ENCODE measurements around the gene CYP46A1. TPM values are rescaled to one million over a fixed set of nuclear protein-coding genes. Genes with fewer than 3 reads are reported as not detected.
"Not testable (repeated sequence)": the region's sequence is repeated elsewhere in the genome, so short reads cannot be mapped to it uniquely, and the experiment has no call there.

The CYP46A1 gene
- total RNA-seq, 2 donors from 2014 or later = 1.3 TPM

DNA sequence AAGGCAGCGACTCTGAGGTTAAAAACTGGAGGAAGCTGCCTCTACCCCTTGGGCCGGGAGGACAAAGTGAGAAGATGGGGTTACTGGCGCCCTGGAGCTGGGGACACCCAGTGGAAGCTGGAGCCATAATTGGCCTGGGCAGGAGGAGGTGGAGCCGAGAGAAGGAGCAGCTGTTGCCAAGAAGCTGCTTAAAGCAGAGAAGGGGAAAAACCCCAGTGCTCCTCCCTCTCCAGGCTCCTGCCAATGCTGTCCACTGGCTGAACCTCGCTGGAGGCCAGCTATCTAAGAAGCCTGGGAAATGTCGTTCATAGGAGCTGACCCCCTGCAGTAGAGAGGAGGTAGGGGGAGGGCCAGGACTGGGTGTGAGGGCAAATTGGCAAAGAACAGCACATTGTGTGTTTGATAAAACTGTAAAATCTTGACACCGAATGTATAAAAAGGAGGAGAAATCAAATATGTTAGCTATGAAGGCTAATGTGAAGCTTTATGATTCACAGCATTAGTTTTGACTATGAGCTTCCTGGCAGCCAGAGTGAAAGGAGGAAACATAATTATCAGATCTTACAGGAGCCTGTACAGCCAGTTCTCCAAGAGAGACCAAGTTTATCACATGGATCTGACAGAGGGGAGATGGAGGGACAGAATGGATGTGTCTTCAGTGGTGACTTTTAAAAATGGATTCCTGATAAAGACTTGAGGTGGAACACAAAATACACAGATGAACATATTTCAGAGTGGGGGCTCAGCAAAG lies 29.7 kb upstream of the CYP46A1 start:
- intact Hi-C loops (cut with DNase I) = no loop called here
- peak; percentile 86 for DNase-seq (ENCODE audit: low spot score)

DNA sequence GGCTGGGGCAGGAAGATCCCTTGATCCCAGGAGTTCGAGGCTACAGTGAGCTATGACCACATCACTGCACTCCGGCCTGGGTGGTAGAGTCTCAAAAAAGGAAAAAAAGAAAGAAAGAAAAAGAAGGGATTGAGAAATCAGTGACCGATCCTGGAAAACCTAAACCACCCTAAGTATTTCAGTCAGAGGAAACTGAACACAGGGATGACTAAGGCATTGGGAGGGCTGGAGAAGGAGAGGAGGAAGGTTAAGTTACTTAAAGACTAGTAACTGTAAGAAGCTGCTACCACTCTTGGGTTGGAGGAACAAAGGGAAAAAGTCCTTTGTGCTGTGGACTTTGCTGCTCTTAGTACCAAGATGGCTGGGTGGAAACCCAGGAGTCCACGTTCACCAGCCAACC lies 28.6 kb upstream of the CYP46A1 start:
- intact Hi-C loops (cut with DNase I) = no loop called here
- DNase-seq (ENCODE audit: low spot score) = no peak

DNA sequence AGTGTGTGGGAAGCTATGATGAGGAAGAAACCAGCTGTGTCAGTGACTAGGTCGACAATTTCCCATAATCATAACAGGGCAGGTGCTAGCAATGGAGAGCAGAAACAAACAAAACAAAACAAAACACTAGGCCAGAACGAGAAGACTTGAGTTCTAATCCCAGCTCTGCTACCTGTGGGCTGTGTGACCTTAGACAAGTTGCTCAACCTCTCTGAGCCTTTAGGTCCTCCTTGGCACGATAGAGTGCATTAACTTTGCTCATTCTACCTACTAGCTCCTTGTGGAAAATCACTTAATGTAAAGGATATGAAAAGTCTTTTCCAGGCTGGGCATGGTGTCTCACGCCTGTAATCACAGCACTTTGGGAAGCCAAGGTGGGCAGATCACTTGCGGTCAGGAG lies 27.9 kb upstream of the CYP46A1 start:
- intact Hi-C loops (cut with DNase I) = no loop called here
- no peak for DNase-seq (ENCODE audit: low spot score)

DNA sequence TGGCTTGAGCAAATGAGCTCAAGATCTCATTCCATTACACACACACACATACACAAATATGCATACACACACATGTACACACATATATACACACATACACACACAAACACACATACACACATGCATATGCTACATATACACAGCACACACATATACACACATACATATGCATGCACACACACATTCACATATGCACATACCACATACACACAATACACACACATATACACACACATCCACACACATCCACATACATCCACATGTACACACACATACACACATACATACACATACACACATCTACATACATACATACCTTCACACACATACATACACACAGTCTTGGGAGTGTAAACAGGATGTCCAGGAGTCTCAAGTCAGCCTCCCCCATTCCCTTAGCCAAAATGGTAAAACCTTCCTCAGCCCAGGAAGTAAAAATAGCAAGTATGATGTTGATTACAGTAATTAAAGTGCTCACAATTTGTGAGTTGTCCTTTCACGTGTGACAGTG lies 26.4 kb upstream of the CYP46A1 start:
- no peak for DNase-seq (ENCODE audit: low spot score)
- intact Hi-C loops (cut with DNase I) = no loop called here

DNA sequence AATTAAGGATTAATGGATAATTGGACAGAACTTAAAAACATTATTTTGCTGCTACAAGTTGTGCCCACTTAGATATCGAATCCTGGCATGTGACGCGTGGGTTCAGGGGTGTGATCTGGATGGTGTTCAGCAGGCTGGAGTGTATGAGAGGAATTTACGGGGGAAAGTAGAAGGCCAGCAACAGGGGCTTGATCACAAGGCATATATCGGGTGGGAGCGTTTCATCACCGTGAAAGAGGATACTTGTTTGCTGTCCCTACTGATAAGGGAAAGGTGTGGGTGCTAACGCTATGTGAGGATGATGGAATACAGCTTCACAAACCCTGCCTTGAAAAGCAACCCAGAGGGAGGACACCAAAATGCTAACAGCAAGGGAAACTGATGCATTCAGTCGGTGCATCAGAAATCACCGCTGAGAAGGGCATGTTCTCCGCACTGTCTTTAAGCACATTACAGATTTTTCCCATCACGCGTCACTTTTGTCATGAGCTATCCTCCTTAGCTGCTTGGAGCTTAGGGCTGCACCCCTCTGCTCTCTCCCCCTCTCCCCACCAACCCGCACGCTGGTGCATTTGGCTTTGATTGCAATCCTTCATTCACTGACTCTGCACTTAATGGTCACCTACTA lies 25.8 kb upstream of the CYP46A1 start:
- DNase-seq (ENCODE audit: low spot score) = no peak
- intact Hi-C loops (cut with DNase I) = no loop called here

DNA sequence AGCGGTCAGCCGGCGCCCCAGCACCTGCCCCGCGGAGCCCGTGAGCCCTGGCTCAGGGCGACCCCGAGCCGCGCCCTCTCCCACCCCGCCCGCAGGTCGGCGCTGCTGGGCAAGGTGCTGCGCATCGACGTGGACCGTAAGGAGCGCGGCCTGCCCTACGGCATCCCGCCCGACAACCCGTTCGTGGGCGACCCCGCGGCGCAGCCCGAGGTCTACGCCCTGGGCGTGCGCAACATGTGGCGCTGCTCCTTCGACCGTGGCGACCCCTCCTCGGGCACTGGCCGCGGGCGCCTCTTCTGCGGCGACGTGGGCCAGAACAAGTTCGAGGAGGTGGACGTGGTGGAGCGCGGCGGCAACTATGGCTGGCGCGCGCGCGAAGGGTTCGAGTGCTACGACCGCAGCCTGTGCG lies 24.8 kb upstream of the CYP46A1 start:
- intact Hi-C loops (cut with DNase I) = no loop called here
- no peak for DNase-seq (ENCODE audit: low spot score)

DNA sequence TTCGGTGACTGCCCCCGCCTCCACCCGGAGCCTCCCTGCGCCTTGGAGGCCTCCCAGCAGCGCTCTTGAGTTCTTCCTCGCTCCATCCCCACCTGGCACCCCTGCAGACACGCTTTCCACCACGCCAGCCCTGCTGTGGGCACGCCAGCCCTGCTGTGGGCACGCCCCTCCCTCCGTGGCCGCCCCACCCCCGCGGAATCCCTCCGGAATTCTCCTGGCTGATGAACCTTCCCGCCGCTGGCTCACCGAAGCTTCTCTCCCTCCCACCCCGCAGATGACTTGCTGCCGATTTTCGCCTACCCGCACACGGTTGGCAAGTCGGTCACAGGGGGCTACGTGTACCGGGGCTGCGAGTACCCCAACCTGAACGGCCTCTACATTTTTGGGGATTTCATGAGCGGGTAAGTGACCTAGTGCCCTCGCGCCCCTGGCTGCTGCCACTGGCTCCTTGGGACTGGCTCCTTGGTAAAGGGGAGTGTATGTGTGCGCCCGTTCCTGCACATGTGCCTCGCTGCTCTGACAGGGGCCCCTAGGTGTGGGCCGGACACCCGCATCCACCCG lies 24.0 kb upstream of the CYP46A1 start:
- intact Hi-C loops (cut with DNase I) = no loop called here
- no peak for DNase-seq (ENCODE audit: low spot score)

DNA sequence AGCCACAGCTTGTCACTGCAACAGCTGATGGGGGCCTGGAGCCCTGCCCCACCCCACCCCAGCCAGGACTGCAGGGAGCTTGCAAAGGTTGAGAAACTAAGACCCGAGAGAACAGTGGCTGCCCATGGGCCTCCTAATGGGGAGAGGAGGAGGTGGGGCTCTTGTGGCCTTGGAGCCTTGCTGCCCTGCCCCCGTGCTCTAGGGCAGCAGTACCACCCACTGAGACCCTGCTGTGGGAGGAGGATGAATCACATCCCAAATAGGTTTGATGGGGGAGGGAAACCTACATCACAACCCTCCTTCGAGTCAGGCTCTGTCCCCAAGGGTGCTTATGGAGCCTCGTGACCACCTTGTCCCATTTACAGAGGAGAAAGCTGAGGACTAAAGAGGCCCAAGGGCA lies 23.3 kb upstream of the CYP46A1 start:
- DNase-seq (ENCODE audit: low spot score) = no peak

DNA sequence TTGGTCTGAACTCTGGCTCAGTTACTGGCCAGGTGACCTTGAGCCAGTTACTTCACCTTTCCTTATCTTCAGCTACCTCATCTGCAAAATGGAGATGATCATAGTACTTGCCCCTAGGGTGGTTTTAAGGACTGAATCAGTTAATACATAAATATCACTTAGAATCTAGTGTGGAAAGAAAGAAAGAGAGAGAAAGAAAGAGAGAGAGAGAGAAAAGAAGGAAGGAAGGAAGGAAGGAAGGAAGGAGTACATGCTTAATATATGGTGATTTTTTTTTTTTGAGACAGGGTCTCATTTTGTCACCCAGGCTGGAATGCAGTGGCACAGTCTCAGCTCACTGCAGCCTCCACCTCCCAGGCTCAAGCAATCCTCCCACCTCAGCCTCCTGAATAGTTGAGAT lies 22.9 kb upstream of the CYP46A1 start:
- intact Hi-C loops (cut with DNase I) = not testable (repeated sequence)

More for the DNA sequence above, 23.3 kb upstream of the CYP46A1 start:
- intact Hi-C loops (cut with DNase I) = no loop called here

DNA sequence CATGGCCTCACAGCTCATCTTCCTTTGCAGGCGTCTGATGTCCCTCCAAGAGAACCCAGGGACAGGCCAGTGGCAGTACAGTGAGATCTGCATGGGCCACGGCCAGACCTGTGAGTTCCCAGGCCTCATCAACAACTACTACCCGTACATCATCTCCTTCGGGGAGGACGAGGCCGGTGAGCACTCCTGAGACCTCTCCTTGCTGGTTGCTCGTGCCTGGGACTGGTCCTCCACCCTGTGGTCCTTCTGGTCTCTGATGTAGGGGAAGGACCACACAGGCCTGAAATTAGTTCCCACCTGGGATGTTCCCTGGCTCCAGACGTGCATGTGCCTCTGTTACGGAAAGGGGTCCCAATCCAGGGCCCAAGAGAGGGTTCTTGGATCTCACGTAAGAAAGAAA lies 21.3 kb upstream of the CYP46A1 start:
- no peak for DNase-seq (ENCODE audit: low spot score)
- intact Hi-C loops (cut with DNase I) = no loop called here

More for the DNA sequence above, 22.9 kb upstream of the CYP46A1 start:
- not testable (repeated sequence) for DNase-seq (ENCODE audit: low spot score)

DNA sequence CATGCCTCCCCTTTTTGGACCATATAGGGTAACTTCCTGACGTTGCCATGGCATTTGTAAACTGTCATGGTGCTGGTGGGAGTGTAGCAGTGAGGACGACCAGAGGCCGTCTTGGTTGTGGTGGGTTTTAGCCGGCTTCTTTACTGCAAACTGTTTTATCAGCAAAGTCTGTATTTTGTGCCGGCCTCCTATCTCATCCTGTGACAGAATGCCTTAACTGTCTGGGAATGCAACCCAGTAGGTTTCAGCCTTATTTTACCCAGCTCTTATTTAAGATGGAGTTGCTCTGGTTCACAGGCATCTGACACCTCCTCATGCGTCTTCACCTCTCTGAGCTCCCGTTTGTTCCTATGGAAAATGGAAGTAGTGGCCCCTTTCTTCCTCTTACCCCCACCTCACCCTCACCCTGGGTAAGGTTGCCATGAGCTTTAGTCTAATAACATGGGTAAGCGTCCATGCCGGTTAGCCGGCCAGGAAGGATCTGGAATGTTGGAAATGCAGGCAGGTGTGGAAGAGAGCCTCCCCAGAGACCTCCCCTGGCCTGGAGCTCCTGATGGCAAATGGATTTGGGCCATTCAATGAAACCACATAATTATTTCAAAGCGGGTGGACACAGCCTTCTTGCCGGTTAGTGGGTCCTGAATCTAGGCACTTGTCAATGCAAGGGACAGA lies 20.6 kb upstream of the CYP46A1 start:
- intact Hi-C loops (cut with DNase I) = no loop called here
- DNase-seq (ENCODE audit: low spot score) = no peak

DNA sequence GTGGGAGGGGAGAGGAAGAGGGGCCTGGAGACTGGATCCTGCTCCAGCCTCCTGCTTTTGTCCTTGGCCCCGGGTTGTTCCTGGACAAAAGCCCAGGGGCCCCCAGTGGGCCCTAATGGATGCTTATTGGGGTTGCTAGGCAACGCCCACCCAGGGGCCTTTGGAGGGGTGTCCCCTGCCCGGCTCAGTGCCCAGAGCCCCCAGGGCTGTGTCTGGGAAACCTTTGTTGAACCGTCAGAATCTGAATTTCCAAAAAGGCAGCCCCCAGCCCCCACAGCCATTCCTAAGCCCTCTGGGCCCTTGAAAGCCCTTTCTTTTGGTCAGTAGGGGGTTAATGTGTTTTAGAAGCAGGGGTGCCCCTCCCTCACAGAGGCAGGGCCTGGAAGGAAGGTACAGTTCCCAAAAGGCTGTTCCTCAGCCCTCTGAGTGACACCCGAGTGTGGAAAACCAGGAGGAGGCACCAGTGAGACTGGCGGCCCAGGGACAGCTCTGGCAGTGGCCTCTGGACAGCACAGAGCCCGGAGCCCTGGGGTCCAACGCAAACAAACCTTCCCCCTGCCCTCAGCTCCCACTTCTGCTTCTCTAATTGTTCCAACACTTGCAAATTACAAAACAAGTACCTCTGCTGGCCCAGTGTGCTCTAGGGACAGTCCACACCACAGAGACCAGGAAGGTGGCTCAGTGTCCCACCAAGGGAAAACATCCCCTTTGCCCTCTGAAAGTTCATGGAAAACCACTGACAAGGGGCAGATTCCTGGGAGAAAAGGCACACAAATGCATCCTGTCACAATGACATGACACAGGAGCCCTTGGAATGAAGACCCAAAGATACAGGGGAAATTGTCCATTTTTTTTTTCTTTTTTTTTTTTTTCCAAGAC lies 19.8 kb upstream of the CYP46A1 start:
- intact Hi-C loops (cut with DNase I) = no loop called here
- DNase-seq (ENCODE audit: low spot score) = no peak

DNA sequence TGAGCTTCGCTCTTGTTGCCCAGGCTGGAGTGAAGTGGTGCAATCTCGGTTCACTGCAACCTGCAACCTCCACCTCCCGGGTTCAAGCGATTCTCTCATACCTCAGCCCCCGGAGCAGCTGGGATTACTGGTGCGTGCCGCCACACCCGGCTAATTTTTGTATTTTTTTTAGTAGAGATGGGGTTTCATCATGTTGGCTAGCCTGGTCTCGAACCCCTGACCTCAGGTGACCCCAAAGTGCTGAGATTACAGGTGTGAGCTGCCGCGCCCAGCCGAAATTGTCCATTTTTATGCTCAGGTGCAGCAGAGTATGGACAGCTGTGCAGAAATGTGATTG lies 19.2 kb upstream of the CYP46A1 start:
- intact Hi-C loops (cut with DNase I) = no loop called here
- DNase-seq (ENCODE audit: low spot score) = no peak

DNA sequence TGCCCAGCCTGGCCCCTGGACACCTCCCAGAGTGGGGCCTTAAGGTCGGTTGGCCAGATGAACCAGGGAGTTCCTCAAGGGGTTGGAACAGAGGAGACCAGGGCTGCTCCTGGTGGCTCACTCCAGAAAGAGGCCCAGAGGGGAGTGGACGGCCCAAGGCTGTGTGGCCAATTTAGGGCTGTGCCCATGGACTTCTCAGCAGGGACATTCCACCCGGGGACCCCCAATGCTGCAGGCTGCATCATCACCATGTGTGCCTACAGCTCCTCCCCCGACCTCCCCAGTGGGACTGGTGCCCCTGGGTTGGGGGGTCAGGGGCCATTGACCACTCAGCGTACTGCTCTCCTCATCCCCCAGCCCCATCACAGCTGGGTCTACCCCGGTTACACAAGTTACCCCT lies 17.6 kb upstream of the CYP46A1 start:
- intact Hi-C loops (cut with DNase I) = no loop called here

DNA sequence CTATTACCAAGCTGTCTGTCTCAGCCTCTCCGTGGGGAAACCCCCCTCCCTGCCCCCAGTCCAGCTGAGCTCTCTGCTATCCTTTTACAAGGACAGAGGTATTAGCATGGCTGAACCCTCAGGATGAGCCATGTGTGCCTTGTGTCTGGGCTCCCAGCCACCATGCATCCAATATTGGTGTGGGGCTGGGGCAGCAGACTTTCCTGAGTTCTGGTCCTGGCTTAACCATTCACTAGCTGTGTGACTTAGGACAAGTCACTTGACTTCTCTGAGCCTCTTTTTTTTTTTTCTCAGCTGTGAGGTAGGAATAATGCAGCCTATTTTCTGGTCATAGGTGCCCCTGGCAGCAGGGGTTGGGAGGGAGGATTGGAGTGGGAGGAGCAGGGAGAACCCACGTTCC lies 17.1 kb upstream of the CYP46A1 start:
- no peak for DNase-seq (ENCODE audit: low spot score)
- intact Hi-C loops (cut with DNase I) = no loop called here

More for the DNA sequence above, 17.6 kb upstream of the CYP46A1 start:
- DNase-seq (ENCODE audit: low spot score) = no peak

DNA sequence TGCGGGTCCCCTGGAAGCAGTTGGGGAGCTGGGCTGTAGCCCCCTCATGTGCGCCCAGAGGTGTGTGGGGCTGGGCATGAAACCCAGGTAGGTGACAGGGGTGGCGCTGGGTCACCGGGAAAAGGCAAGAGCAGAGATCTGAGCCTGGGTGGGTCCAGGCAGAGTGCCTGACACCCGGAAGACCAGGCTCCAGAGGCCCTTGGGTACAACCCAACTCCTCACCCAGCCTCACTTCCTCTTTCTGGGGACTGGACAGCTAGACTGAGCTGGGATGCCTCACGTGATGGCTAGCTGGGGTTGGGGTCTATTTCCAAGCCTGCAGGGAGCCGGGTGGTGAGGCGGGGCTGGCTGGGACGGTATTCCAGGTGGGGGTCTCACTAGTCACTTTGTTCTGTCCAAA lies 16.3 kb upstream of the CYP46A1 start:
- no peak for DNase-seq (ENCODE audit: low spot score)
- intact Hi-C loops (cut with DNase I) = no loop called here

DNA sequence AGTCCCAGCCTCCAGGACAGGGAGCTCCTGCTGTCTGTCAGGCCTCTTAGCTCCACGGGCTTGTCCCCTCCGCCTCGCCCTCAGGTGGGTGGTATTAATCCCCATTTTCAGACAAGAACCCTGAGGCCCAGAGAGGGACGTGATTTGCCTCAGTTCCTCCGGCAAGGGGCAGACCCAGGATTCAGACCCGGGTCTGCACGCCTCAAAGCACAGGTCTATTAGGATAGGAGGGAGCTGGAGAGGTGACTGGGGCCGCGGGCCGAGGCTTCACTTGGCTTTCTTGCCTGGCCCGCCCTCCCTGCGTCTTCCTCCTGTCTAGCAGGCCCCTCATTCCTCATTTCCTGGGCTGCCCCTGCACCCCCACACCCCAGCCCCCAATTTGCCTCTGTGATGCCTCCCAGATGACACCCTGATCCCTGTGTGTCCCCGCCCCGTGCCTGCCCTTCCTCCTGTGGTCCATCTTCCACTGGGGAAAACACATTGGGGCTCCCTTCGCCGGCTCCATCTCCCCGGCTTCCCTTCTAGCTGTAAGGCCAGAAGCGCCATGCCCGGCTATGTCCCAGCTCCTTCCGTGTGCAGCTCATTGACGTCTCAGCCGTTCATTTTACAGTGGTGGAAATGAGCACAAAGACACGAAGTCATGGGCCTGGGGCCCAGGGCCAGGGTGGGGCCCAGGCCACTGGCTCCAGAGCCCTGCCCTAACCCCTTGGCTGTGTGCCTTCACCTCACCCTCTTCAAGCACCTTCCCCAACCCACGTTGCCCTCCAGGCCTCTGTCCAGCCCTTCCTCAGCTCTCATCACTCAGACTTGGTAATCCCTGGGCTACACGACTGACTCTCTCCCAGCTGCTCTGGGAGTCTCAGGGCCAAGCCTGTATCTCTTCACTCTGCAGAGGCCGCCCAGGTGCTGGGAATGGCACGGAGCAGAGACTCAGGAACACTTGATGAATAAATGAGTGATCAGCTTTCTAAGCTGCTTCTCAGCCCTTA lies 15.5 kb upstream of the CYP46A1 start:
- DNase-seq (ENCODE audit: low spot score) = no peak
- intact Hi-C loops (cut with DNase I) = no loop called here
